Calu3 (cell line): ENCODE data around the gene PJA2. TPM values are rescaled to one million over a fixed set of nuclear protein-coding genes. Genes with fewer than 3 reads are reported as not detected.

Experiments
- BruUV-seq: library from RNA; stranded (reverse); fragments of 400-500 nt; replicated peaks from 2 replicates; lab custom pipeline; 2021; lab: Mats Ljungman, UMichigan
- CTCF ChIA-PET: fragments of 300-600 bp; sonication (Branson Sonifier 250); formaldehyde crosslinking; loops from one replicate; lab custom pipeline; 2022; ENCODE audit warnings: antibody characterized with exemption; lab: Charles Lee
- DNase-seq: peaks from one replicate; pipeline ENCODE4 v3.0.0; 2022
- H3K27ac Mint-ChIP-seq: one replicate; pipeline ENCODE4 v1.8.0; 2022; ENCODE audit warnings: mixed read lengths; ENCODE audit not compliant: unreplicated experiment
- H3K27me3 Mint-ChIP-seq: one replicate; pipeline ENCODE4 v1.8.0; 2022; ENCODE audit warnings: mixed read lengths; ENCODE audit not compliant: unreplicated experiment
- H3K36me3 Mint-ChIP-seq: one replicate; pipeline ENCODE4 v1.8.0; 2022; ENCODE audit warnings: mild to moderate bottlenecking, moderate library complexity, mixed read lengths; ENCODE audit not compliant: insufficient read depth, unreplicated experiment
- H3K4me1 Mint-ChIP-seq: one replicate; pipeline ENCODE4 v1.8.0; 2022; ENCODE audit warnings: mild to moderate bottlenecking, low read depth, mixed read lengths; ENCODE audit not compliant: unreplicated experiment
- H3K4me3 Mint-ChIP-seq: one replicate; pipeline ENCODE4 v1.8.0; 2022; ENCODE audit warnings: mild to moderate bottlenecking, low read depth, moderate library complexity, mixed read lengths; ENCODE audit not compliant: unreplicated experiment
- H3K9me3 Mint-ChIP-seq: one replicate; pipeline ENCODE4 v1.8.0; 2022; ENCODE audit warnings: low read depth, mixed read lengths; ENCODE audit not compliant: unreplicated experiment
- CTCF ChIP-seq: fragments of 200-600 bp; IDR thresholded peaks from one replicate; pipeline ENCODE4 v1.8.0; 2022; ENCODE audit warnings: antibody characterized with exemption; ENCODE audit not compliant: unreplicated experiment
- intact Hi-C: fragments of 100-400 bp; cut with micrococcal nuclease; formaldehyde crosslinking; loops from one replicate; pipeline ENCODE4 v1.10.0; 2022; ENCODE audit not compliant: unreplicated experiment
- total RNA-seq: library from RNA; stranded (reverse); gene quantifications from 2 replicates; pipeline ENCODE4 v1.2.3, GENCODE V29; 2022

The PJA2 gene
- total RNA-seq, 1 experiment from 2014 or later: 89.0 TPM

- no peaks in the 10 kb centered on the region for H3K27me3 Mint-ChIP-seq
- peaks cover 9% of the 10 kb centered on the region for H3K36me3 Mint-ChIP-seq
- no peak for TF ChIP-seq CTCF
- H3K4me3 Mint-ChIP-seq: no peak overlapping the region
- CTCF ChIA-PET: no interaction called here
- H3K9me3 Mint-ChIP-seq: no peaks in the 10 kb centered on the region
- no peak for DNase-seq
- BruUV-seq: no TSS peak
- H3K4me1 Mint-ChIP-seq: no peaks in the 10 kb centered on the region
- intact Hi-C loops: no loop called here
- no peak overlapping the region for H3K27ac Mint-ChIP-seq
These were observed 52.0 kb downstream of the PJA2 start for GRCh38 chr5:109357807-109358206.

- no TSS peak for BruUV-seq
- Mint-ChIP-seq H3K36me3 (peaks cover 9% of the 10 kb centered on the region), H3K4me1 (no peaks in the 10 kb centered on the region), H3K9me3 (no peaks in the 10 kb centered on the region), H3K27me3 (no peaks in the 10 kb centered on the region), H3K4me3 (no peak overlapping the region), H3K27ac (no peak overlapping the region)
- intact Hi-C loops: no loop called here
- CTCF ChIA-PET: no interaction called here
- TF ChIP-seq CTCF: no peak
- DNase-seq: no peak
These were observed 55.0 kb downstream of the PJA2 start for GRCh38 chr5:109354761-109355160.

DNA sequence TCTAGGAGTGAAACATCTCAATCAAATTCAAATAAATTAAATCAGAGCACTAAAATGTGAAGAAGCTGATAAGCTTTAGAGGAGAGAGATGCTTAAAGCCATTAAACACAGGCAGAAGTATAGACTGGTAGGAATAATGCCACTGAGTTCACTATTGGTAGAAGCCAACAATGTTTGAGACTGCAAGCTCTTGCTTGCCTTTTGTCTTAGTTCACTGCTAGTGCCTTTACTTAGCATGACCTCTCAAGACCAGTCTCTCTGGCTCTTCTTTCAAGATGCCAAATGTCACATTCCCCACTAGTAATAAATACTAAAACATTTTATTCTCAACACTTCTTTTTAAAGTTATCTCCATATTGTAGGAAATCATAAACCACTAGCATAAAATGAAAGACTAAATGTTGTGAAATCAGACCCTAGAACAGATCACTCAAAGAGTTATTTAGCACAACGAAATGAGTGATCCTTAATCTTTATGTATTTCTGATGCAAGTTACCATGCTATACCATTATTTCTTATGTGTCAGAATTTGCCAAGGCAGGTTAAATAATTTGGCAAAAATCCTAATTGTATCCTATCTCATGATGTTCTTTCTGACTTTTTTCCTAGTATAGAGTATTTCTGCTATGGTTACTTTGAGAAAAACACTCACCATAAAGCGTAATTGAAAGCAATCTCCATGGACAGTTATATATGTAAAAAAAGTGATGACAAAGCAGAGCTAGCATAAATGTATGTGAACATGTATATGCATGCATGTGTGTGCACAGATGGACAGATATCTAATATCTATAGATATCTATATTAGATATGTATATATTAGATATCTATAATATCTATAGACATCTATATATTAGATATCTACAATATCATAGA lies 57.5 kb downstream of the PJA2 start:
- no peak overlapping the region for H3K27ac Mint-ChIP-seq
- peaks cover 11% of the 10 kb centered on the region for H3K36me3 Mint-ChIP-seq
- no peaks in the 10 kb centered on the region for H3K27me3 Mint-ChIP-seq
- CTCF ChIA-PET: no interaction called here
- no peak overlapping the region for H3K4me3 Mint-ChIP-seq
- TF ChIP-seq CTCF: no peak
- no peaks in the 10 kb centered on the region for H3K4me1 Mint-ChIP-seq
- DNase-seq: no peak
- intact Hi-C loops: no loop called here
- BruUV-seq: no TSS peak
- H3K9me3 Mint-ChIP-seq: no peaks in the 10 kb centered on the region

GRCh38 chr5:109350537-109351270 lies 59.1 kb downstream of the PJA2 start:
- BruUV-seq: no TSS peak
- H3K9me3 Mint-ChIP-seq: no peaks in the 10 kb centered on the region
- H3K27ac Mint-ChIP-seq: no peak overlapping the region
- CTCF ChIA-PET: no interaction called here
- no peaks in the 10 kb centered on the region for H3K4me1 Mint-ChIP-seq
- peaks cover 21% of the 10 kb centered on the region for H3K36me3 Mint-ChIP-seq
- H3K27me3 Mint-ChIP-seq: no peaks in the 10 kb centered on the region
- H3K4me3 Mint-ChIP-seq: no peak overlapping the region
- DNase-seq: no peak
- no peak for TF ChIP-seq CTCF
- intact Hi-C loops: no loop called here
